ENCODE results near the gene TBX15.

Gene TBX15

GRCh38 chr1:118842452-118843201, 145.5 kb downstream of the TBX15 start:
- no peak for TF ChIP-seq CTCF (IDR thresholded peaks at IDR 0.05)
- H2AFZ ChIP-seq: no peak overlapping the region
- H3K9ac ChIP-seq: no peak overlapping the region
- H3K79me2 ChIP-seq: no peaks in the 10 kb centered on the region
- no peak overlapping the region for H3K4me3 ChIP-seq (ENCODE audit: low read depth, low read length)
- no peak overlapping the region for H3K4me2 ChIP-seq (ENCODE audit: low read length)
- H3K27ac ChIP-seq: no peak overlapping the region
- no peaks in the 10 kb centered on the region for H3K9me3 ChIP-seq (ENCODE audit: control insufficient read depth, low read length)
- H3K36me3 ChIP-seq (ENCODE audit: control insufficient read depth, insufficient read depth, low read length): no peaks in the 10 kb centered on the region
- H3K4me1 ChIP-seq: no peaks in the 10 kb centered on the region
- no peaks in the 10 kb centered on the region for H3K27me3 ChIP-seq (ENCODE audit: control insufficient read depth, insufficient read depth, low read length)

DNA sequence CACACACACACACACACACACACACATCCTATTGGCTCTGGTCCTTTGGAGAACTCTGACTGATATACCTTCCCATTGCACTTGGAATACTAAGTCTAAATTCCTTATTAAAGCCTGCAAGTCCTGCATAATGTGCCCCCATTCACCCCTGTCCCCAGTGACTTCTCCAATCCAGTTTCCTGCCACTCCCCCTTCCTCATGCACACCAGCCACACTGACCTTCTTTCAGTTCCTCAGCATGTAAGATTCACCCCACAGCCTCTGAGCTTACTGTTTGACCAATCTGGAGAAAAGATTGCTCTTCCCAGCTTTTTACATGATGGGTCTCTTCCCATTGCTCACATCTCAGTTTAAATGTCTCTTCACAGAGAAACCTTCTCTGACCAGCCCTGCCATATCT, 146.6 kb downstream of the TBX15 start:
- Histone ChIP-seq H2AFZ (no peak overlapping the region), H3K9me3 (ENCODE audit: control insufficient read depth, low read length) (no peaks in the 10 kb centered on the region), H3K27me3 (ENCODE audit: control insufficient read depth, insufficient read depth, low read length) (no peaks in the 10 kb centered on the region), H3K27ac (no peak overlapping the region), H3K79me2 (no peaks in the 10 kb centered on the region), H3K9ac (no peak overlapping the region), H3K4me3 (ENCODE audit: low read depth, low read length) (no peak overlapping the region), H3K4me2 (ENCODE audit: low read length) (no peak overlapping the region), H3K4me1 (no peaks in the 10 kb centered on the region), H3K36me3 (ENCODE audit: control insufficient read depth, insufficient read depth, low read length) (no peaks in the 10 kb centered on the region)
- TF ChIP-seq CTCF (IDR thresholded peaks at IDR 0.05): no peak
